HCT116 (cell line): ENCODE data around the gene GRIK3.

Source experiments
- CTCF ChIP-seq, 3 experiments: fragments of 200-600 bp in 1 of 3; sonication (generic) in 1 of 3; IDR thresholded peaks in 2 of 3; conservative IDR thresholded peaks in 1 of 3; 2 replicates each; pipeline ENCODE4 v1.5.1; 2012 to 2017; ENCODE audit warnings: low read depth in 2 of 3, low read length in 2 of 3, antibody characterized with exemption in 1 of 3, borderline replicate concordance in 1 of 3, control low read depth in 1 of 3, mild to moderate bottlenecking in 1 of 3, mixed read lengths in 1 of 3, mixed run types in 1 of 3, moderate library complexity in 1 of 3; ENCODE audit not compliant: insufficient read depth in 1 of 3
- ELF1 ChIP-seq: IDR thresholded peaks from 2 replicates; pipeline ENCODE4 v1.6.1; 2012; ENCODE audit warnings: low read depth, borderline replicate concordance
- EZH2phosphoT487 ChIP-seq: fragments of 200-600 bp; IDR thresholded peaks from 2 replicates; pipeline ENCODE4 v1.6.1; 2018; ENCODE audit warnings: antibody characterized with exemption, borderline replicate concordance
- POLR2A ChIP-seq: IDR thresholded peaks from 2 replicates; pipeline ENCODE4 v1.7.0; 2011; ENCODE audit warnings: borderline replicate concordance; ENCODE audit not compliant: insufficient read depth, insufficient read length; ENCODE audit errors: extremely low read depth
- POLR2AphosphoS5 ChIP-seq: IDR thresholded peaks from 2 replicates; pipeline ENCODE4 v1.6.1; 2011; ENCODE audit warnings: mild to moderate bottlenecking, low read depth, low read length, moderate library complexity
- SP1 ChIP-seq: IDR thresholded peaks from 2 replicates; pipeline ENCODE4 v1.6.1; 2012; ENCODE audit warnings: low read depth
- SRF ChIP-seq: IDR thresholded peaks from 2 replicates; pipeline ENCODE4 v1.6.1; 2012; ENCODE audit warnings: low read depth
- YY1 ChIP-seq: IDR thresholded peaks from 2 replicates; pipeline ENCODE4 v1.6.1; 2011; ENCODE audit warnings: low read length, low read depth, moderate library complexity, mild to moderate bottlenecking; ENCODE audit not compliant: insufficient replicate concordance; ENCODE audit errors: extremely low read depth
- ZFX ChIP-seq: fragments of 450-650 bp; IDR thresholded peaks from 2 replicates; pipeline ENCODE4 v1.6.1; 2017
- TF ChIP-seq, protein P1 (sequence below): IDR thresholded peaks from 2 replicates; pipeline ENCODE4 v1.6.1; 2012

DNA sequence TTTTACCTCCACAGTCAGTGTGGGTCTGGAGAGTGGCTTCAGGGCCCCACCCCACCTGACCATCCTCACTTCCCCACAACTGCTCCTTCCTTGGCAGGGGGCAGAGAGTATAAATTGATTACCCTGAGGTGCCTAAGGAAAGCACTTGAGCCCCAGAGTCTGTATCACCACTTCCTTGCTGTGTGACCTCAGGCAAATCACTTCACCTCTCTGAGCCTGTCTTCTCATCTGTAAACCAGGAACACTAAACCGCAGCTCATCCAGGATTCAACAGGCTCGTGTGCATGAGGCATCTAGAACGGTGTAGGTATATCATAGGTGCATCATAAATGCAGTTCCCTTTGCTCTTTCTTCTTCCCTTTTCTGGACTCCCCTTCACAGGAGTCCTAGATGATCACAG, 43.4 kb downstream of the GRIK3 start:
- TF ChIP-seq EZH2phosphoT487 (no peak), YY1 (no peak), POLR2A (no peak), SP1 (no peak), CTCF (IDR thresholded peaks at IDR 0.05 in 2 of 3, conservative IDR thresholded peaks at IDR 0.05 in 1 of 3; ENCODE audit: borderline replicate concordance in 1 of 3, insufficient read depth in 1 of 3, low read depth in 2 of 3, low read length in 2 of 3) (no peak), POLR2AphosphoS5 (no peak), ELF1 (no peak), SRF (no peak), ZFX (no peak)
- TF ChIP-seq, protein P1, sequence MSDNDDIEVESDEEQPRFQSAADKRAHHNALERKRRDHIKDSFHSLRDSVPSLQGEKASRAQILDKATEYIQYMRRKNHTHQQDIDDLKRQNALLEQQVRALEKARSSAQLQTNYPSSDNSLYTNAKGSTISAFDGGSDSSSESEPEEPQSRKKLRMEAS: no peak
